Measurements from ENCODE around the gene ALAS1. TPM values are rescaled to one million over a fixed set of nuclear protein-coding genes. Genes with fewer than 3 reads are reported as not detected.

Gene ALAS1
- total and polyA plus RNA-seq, 2 of the 13 experiments (the other 11 are each of a cell fraction or from before 2014, with no cell fraction given) = 36.0 to 43.2 TPM

- TF ChIP-seq ZNF710 (CRISPR knock-in tag; IDR thresholded peaks at IDR 0.05; ENCODE audit: borderline replicate concordance) = peak; percentile 60; the same call in 1 of the 2 replicates
- TF ChIP-seq AKAP8 (CRISPR knock-in tag; IDR thresholded peaks at IDR 0.05) = no peak
- TF ChIP-seq ISL2 (CRISPR knock-in tag; IDR thresholded peaks at IDR 0.05) = no peak
- TF ChIP-seq ZNF782 (CRISPR knock-in tag; IDR thresholded peaks at IDR 0.05; ENCODE audit: borderline replicate concordance) = no peak
- no peak for TF ChIP-seq ZNF367 (CRISPR knock-in tag; IDR thresholded peaks at IDR 0.05; ENCODE audit: borderline replicate concordance)
- no peak for TF ChIP-seq BCL3 (CRISPR knock-in tag; IDR thresholded peaks at IDR 0.05)
- TF ChIP-seq MXI1 (IDR thresholded peaks at IDR 0.05; ENCODE audit: borderline replicate concordance, low read depth, low read length) = no peak
- TF ChIP-seq KAT2B (IDR thresholded peaks at IDR 0.05; ENCODE audit: borderline replicate concordance, low read depth, low read length) = no peak
- TF ChIP-seq MXD3 (CRISPR knock-in tag; IDR thresholded peaks at IDR 0.05) = no peak
- no peak for TF ChIP-seq NFYB (CRISPR knock-in tag; IDR thresholded peaks at IDR 0.05)
- no peak for TF ChIP-seq ZNF652 (CRISPR knock-in tag; IDR thresholded peaks at IDR 0.05; ENCODE audit: borderline replicate concordance, low read depth)
- TF ChIP-seq ZBTB33 (CRISPR knock-in tag; IDR thresholded peaks at IDR 0.05) = peak; percentile 55; the same call in 1 of the 2 replicates
- TF ChIP-seq ZNF503 (CRISPR knock-in tag; IDR thresholded peaks at IDR 0.05) = no peak
- TF ChIP-seq NFKBIZ (CRISPR knock-in tag; IDR thresholded peaks at IDR 0.05) = no peak
- no peak for TF ChIP-seq NFYC (CRISPR knock-in tag; IDR thresholded peaks at IDR 0.05)
- TF ChIP-seq ZBTB4 (CRISPR knock-in tag; IDR thresholded peaks at IDR 0.05; ENCODE audit: borderline replicate concordance) = no peak
- TF ChIP-seq ZNF264 (CRISPR knock-in tag; IDR thresholded peaks at IDR 0.05) = no peak
- TF ChIP-seq GATAD1 (CRISPR knock-in tag; IDR thresholded peaks at IDR 0.05) = no peak
- no peak for TF ChIP-seq TP53 (CRISPR knock-in tag; conservative IDR thresholded peaks at IDR 0.05)
These were observed 22.5 kb downstream of the ALAS1 start (continued) for GRCh38 chr3:52220380-52221026.

Data from HepG2 (cell line).